Choroid plexus epithelial cell (primary cell): ENCODE results near the gene CDH26.
A peak's percentile ranks its signal among the peaks of the same experiment; 100 is the strongest.

Source experiments
- DNase-seq: peaks from one replicate; pipeline ENCODE4 v3.0.0-alpha.2; 2010; ENCODE audit warnings: low read depth
- H3K4me3 ChIP-seq: 2 replicates; pipeline ENCODE4 v1.5.1; 2011; ENCODE audit warnings: low read depth, mild to moderate bottlenecking, control low read depth, low read length, moderate library complexity
- CTCF ChIP-seq: conservative IDR thresholded peaks from 2 replicates; pipeline ENCODE4 v1.5.1; 2011; ENCODE audit warnings: low read depth, mild to moderate bottlenecking, control low read depth, inconsistent platforms, low read length, moderate library complexity

CDH26 gene

GRCh38 chr20:59936409-59936808 is 21.8 kb upstream of the CDH26 start:
- no peak for DNase-seq
- no peak for TF ChIP-seq CTCF
- H3K4me3 ChIP-seq, result no peak overlapping the region

DNA sequence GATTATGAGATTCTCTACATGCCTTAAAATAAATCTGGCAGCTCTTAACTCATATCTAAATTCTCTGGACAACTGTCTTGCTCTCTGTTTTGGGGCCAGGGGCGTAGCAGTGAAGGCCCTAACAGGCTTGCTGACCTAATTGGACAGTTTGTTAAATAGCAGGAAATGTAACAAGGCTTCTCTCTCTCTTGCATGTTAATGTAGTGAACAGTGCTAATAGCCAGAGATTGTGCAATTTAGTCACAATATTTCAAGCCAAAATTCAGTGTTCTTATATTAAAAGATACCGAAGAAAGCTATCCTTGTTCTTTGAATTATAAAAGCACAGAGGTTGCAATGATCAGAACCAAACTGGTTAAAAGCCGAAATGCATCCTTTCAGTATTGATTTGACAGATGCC is 21.1 kb upstream of the CDH26 start:
- no peak overlapping the region for H3K4me3 ChIP-seq
- no peak for DNase-seq
- no peak for TF ChIP-seq CTCF

GRCh38 chr20:59938221-59938620 is 20.0 kb upstream of the CDH26 start:
- H3K4me3 ChIP-seq, result no peak overlapping the region
- TF ChIP-seq CTCF, result no peak
- DNase-seq, result peak; percentile 10

DNA sequence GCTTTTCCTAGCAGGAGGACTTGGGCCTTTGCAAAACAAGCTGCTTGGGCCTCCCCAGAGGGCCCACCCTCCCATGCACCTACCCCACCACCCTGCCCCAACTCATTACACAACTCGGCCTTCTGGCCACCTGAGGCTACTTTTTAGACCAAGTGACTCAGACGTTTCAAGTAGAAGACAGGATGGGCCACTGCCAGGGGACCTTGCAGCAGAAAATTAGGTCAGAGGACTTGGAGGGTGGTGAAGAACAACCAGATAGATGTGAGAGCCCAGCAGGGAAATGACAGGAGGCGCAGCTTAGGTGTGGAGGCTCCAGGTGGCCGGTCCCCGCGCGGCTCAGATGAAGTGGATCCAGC is 19.5 kb upstream of the CDH26 start:
- DNase-seq, result peak; percentile 5
- no peak for TF ChIP-seq CTCF
- H3K4me3 ChIP-seq, result no peak overlapping the region

DNA sequence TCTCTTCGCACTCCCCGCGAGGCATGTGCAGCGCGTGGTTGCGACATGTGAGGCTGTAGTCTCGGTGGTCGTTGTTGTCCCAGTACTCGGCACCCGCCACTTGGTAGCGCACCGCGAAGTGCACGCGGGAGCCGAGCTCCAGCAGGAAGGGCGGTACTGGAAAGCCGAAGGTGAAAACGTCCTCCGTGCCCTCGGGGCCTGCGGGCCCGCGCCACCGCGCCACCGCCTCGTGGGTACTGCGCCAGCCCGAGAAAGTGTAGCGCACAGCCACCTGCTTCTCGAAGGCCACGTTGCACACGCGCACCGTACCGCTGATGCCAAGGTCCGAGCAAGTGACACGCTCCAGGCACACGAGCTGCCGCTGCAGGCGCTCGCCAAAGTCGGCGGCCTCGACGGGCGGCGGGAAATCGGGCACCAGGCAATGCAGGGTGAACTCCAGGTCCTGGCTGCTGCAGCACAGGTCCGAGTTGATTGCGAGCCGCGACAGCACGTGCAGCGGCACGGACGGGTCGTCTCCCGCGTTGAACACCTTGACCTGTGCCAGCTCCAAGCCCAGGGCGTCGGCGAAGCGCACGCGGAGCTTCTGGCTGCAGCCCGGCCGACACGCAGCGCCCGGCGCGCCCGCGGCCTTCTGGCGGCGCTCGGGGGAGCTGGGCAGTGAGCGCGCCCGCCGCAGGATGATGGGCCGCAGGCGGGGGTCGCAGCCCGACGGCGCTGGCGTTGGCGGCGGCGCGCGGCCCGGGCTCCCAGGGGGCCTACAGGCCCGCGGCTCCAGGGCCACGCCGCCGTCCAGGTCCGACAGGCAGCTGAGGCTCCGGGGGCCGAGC is 19.0 kb upstream of the CDH26 start:
- TF ChIP-seq CTCF, result no peak
- peak overlapping the region; percentile 80 for H3K4me3 ChIP-seq
- peak; percentile 23 for DNase-seq

- DNase-seq, result no peak
- H3K4me3 ChIP-seq, result peak overlapping the region; percentile 80
- TF ChIP-seq CTCF, result no peak
Observed at GRCh38 chr20:59939879-59940128, 18.4 kb upstream of the CDH26 start.
